ENCODE measurements around the gene TRIM47. TPM values are rescaled to one million over a fixed set of nuclear protein-coding genes. Genes with fewer than 3 reads are reported as not detected.

The TRIM47 gene
- total and polyA plus RNA-seq, 2 of the 13 experiments (the other 11 are each of a cell fraction or from before 2014, with no cell fraction given), result 33.5 to 82.0 TPM

DNA sequence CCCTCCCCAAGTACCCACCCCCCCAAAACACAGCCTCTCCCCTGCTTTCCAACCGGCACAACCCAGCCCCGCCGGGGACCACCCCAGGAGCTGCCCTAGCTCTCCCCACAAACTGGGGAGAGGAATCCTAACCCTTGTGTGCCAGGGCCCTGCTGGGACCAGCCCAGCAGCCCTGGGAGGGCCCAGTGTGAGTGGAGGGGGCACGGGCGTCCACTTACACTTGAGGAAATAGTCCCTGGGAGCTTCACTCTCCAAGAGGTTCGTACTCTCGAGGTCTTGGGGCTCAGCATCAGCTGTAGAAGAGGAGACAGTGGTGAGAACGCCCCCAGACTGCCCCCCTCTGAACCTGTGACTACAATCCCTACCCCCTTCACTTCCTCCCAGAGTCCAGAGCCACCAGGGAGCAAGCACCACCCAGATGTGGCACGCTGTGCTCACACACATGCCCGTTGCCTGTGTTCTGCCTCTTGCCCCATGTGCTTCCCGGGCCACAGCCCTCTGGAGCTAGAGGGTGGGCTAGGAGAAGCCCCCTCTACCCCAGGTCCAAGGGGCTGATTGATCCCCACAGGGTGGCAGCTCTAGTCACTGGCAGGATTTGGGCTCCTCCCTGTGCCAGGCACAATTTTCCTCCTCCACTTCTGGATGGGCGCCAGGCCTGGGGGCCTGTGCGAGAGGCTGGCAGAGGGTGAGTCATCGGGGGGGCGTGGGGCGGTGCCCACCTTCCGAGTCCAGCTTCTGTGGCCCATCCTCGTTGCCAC is 3.0 kb downstream of the TRIM47 start (continued):
- TF ChIP-seq BCL6 (CRISPR knock-in tag; IDR thresholded peaks at IDR 0.05) (no peak), CREM (IDR thresholded peaks at IDR 0.05) (no peak), CREM (CRISPR knock-in tag; IDR thresholded peaks at IDR 0.05) (no peak), PAXIP1 (CRISPR knock-in tag; conservative IDR thresholded peaks at IDR 0.05) (no peak), SSRP1 (CRISPR knock-in tag; IDR thresholded peaks at IDR 0.05) (peak; percentile 70)
- TF ChIP-seq, protein P1, sequence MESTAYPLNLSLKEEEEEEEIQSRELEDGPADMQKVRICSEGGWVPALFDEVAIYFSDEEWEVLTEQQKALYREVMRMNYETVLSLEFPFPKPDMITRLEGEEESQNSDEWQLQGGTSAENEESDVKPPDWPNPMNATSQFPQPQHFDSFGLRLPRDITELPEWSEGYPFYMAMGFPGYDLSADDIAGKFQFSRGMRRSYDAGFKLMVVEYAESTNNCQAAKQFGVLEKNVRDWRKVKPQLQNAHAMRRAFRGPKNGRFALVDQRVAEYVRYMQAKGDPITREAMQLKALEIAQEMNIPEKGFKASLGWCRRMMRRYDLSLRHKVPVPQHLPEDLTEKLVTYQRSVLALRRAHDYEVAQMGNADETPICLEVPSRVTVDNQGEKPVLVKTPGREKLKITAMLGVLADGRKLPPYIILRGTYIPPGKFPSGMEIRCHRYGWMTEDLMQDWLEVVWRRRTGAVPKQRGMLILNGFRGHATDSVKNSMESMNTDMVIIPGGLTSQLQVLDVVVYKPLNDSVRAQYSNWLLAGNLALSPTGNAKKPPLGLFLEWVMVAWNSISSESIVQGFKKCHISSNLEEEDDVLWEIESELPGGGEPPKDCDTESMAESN (CRISPR knock-in tag; conservative IDR thresholded peaks at IDR 0.05), result no peak
- TF ChIP-seq, protein P2, sequence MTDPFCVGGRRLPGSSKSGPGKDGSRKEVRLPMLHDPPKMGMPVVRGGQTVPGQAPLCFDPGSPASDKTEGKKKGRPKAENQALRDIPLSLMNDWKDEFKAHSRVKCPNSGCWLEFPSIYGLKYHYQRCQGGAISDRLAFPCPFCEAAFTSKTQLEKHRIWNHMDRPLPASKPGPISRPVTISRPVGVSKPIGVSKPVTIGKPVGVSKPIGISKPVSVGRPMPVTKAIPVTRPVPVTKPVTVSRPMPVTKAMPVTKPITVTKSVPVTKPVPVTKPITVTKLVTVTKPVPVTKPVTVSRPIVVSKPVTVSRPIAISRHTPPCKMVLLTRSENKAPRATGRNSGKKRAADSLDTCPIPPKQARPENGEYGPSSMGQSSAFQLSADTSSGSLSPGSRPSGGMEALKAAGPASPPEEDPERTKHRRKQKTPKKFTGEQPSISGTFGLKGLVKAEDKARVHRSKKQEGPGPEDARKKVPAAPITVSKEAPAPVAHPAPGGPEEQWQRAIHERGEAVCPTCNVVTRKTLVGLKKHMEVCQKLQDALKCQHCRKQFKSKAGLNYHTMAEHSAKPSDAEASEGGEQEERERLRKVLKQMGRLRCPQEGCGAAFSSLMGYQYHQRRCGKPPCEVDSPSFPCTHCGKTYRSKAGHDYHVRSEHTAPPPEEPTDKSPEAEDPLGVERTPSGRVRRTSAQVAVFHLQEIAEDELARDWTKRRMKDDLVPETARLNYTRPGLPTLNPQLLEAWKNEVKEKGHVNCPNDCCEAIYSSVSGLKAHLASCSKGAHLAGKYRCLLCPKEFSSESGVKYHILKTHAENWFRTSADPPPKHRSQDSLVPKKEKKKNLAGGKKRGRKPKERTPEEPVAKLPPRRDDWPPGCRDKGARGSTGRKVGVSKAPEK (CRISPR knock-in tag; IDR thresholded peaks at IDR 0.05; ENCODE audit: borderline replicate concordance), result 0 out of 2 replicates have a peak, but pooled peaks have one; percentile 38

All from HepG2 (cell line).